ENCODE data around the gene INPP4B.

INPP4B gene

DNA sequence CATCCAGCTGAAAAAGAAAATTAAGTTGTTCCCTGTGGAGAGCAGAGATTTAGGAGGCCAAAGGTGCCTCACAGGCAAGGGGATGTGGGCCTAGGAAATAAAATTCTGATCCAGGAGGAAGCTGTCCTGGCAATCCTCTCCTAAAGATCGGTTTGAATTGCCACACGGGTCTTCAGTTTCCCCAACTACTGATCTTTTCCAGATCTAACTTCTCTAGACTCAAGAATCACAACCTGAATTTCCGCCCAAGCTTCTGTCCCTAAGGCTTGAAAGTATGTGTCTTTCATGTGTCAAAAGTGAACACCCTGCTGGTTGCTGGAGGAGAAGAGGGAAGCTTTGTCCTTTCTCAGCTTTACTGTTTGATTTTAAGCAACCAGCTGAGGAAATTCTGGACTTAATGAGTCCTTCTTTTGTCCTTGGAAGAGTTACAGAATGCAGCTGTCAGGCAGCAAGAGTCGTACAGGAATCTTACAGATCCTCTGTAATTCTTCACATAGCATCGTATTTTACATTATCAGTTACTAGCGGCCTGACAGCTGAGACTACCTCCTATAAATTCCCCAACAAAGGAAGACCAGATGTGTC lies 93.8 kb downstream of the INPP4B start:
- no peak for DNase-seq (ENCODE audit: low read depth)
- no peak overlapping the region for H3K4me3 ChIP-seq (ENCODE audit: low read depth, low read length)

GRCh38 chr4:142743121-142743825 lies 102.8 kb downstream of the INPP4B start:
- no peak overlapping the region for H3K4me3 ChIP-seq (ENCODE audit: low read depth, low read length)
- no peak for DNase-seq (ENCODE audit: low read depth)

GRCh38 chr4:142741995-142742394 lies 104.1 kb downstream of the INPP4B start:
- no peak overlapping the region for H3K4me3 ChIP-seq (ENCODE audit: low read depth, low read length)
- DNase-seq (ENCODE audit: low read depth): no peak

DNA sequence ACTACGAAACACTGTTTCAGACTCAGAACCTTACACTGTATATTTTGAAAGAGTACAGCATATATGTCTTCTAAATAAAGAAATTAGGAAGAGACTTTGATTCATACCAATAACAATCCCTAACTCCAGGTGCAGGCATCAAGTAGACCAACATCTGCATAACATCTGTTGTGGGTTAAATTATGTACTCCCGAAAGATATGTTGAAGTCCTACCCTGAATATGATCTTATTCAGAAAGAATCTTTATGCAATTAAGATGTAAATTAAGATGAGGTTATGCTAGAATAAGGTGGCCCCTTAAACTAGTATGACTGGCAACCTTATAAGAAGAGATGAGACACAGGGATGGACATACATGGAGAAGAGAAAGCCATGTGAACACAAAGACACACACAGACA lies 117.9 kb downstream of the INPP4B start:
- DNase-seq (ENCODE audit: low read depth): no peak
- H3K4me3 ChIP-seq (ENCODE audit: low read depth, low read length): no peak overlapping the region

- no peak for DNase-seq (ENCODE audit: low read depth)
- no peak overlapping the region for H3K4me3 ChIP-seq (ENCODE audit: low read depth, low read length)
These were observed 119.0 kb downstream of the INPP4B start for GRCh38 chr4:142727149-142727548.

DNA sequence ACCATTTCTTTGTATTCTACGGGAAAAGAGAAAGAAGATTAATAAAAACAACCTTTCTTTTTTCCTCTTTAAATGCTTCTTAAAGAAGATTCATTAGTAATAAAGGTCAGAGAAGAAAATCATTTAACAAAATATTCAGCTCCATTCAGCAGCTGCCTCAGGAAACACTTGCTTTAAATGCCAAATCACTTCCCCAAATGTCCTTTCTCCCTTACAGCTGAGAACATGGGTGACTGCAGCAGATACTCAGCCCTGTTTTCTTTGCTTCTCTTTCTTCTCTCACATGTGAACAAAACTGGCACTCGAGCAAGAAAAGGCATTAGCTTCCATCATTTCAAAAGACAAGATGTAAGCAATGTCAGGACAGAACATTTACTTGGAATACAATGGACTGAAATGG lies 120.2 kb downstream of the INPP4B start:
- no peak overlapping the region for H3K4me3 ChIP-seq (ENCODE audit: low read depth, low read length)
- no peak for DNase-seq (ENCODE audit: low read depth)

- no peak for DNase-seq (ENCODE audit: low read depth)
- no peak overlapping the region for H3K4me3 ChIP-seq (ENCODE audit: low read depth, low read length)
These were observed 124.9 kb downstream of the INPP4B start for GRCh38 chr4:142721187-142721586.

- H3K4me3 ChIP-seq (ENCODE audit: low read depth, low read length): no peak overlapping the region
- DNase-seq (ENCODE audit: low read depth): no peak
These were observed 126.1 kb downstream of the INPP4B start for GRCh38 chr4:142719854-142720541.

DNA sequence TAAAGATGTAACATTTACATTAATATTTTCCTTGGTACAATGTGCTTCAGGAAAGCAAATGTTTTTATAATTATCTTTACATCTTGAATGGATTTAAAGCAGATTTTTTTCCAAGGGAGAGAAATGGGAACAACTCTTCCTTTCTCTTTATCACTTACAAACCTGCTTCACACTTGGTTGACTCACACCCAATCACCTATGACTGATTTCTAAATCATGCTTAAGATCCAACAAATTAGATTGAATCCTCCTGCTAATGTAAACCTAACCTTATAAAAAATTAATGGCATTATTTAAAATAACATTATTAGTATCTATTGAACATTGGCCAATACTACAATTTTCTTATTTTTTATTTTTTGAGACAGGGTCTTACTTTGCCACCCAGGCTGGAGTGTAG lies 127.1 kb downstream of the INPP4B start:
- no peak for DNase-seq (ENCODE audit: low read depth)
- H3K4me3 ChIP-seq (ENCODE audit: low read depth, low read length): no peak overlapping the region

- DNase-seq (ENCODE audit: low read depth): no peak
- H3K4me3 ChIP-seq (ENCODE audit: low read depth, low read length): no peak overlapping the region
These were observed 130.4 kb downstream of the INPP4B start for GRCh38 chr4:142715727-142716126.

- no peak for DNase-seq (ENCODE audit: low read depth)
- no peak overlapping the region for H3K4me3 ChIP-seq (ENCODE audit: low read depth, low read length)
These were observed 132.6 kb downstream of the INPP4B start for GRCh38 chr4:142713282-142714030.

DNA sequence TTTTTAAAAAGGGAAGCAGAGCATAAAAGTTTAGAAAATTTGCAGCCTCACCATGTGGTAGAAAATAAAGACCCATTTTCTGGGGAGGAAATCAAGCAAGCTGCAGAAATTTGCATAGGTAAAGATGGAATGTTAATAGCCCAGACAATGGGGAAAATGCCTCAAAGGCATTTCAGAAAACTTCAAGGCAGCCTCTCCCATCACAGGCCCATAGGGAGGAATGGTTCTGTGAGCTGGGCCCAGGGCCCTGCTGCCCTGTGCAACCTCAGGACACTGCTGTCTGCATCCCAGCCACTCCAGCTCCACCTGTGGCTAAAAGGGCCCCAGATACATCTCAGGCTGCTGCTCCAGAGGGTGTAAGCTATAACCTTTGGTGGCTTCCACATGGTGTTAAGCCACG lies 137.9 kb downstream of the INPP4B start:
- no peak overlapping the region for H3K4me3 ChIP-seq (ENCODE audit: low read depth, low read length)
- no peak for DNase-seq (ENCODE audit: low read depth)

DNA sequence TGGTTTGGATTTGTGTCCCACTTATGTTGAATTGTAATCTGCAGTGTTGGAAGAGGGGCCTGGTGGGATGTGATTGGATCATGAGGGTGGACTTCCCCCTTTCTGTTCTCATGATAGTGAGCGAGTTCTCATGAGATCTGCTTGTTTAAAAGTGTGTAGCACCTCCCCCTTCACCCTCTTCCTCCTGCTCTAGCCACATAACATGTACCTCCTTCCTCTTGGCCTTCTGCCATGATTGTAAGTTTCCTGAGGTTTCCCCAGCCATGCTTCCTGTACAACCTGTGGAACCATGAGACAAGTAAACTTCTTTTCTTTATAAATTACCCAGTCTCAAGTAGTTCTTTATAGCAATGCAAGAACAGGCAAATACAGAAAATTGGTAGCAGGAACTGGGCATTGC lies 138.7 kb downstream of the INPP4B start:
- DNase-seq (ENCODE audit: low read depth): no peak
- H3K4me3 ChIP-seq (ENCODE audit: low read depth, low read length): no peak overlapping the region

DNA sequence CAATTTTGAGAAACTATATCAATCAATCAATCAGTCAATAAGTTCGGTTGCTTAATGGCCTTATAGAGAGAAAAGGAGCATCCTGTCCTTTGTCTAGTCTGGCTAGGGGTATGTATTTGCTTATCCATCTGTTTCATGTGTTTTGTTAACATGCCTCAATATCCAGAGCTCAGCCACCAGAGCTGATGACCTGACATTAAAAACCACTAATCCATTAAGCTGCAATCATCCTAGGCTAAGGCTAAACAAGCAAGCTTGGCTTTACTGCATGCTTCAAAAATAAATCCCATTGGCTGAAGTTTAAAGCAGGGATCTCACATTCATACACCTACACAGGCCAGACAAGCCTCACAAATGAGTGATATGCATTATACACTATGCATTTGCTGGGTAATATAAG lies 139.7 kb downstream of the INPP4B start:
- H3K4me3 ChIP-seq (ENCODE audit: low read depth, low read length): no peak overlapping the region
- DNase-seq (ENCODE audit: low read depth): no peak

GRCh38 chr4:142705820-142706219 lies 140.3 kb downstream of the INPP4B start:
- no peak overlapping the region for H3K4me3 ChIP-seq (ENCODE audit: low read depth, low read length)
- no peak for DNase-seq (ENCODE audit: low read depth)

GRCh38 chr4:142703694-142704309 lies 142.3 kb downstream of the INPP4B start:
- DNase-seq (ENCODE audit: low read depth): no peak
- no peak overlapping the region for H3K4me3 ChIP-seq (ENCODE audit: low read depth, low read length)

DNA sequence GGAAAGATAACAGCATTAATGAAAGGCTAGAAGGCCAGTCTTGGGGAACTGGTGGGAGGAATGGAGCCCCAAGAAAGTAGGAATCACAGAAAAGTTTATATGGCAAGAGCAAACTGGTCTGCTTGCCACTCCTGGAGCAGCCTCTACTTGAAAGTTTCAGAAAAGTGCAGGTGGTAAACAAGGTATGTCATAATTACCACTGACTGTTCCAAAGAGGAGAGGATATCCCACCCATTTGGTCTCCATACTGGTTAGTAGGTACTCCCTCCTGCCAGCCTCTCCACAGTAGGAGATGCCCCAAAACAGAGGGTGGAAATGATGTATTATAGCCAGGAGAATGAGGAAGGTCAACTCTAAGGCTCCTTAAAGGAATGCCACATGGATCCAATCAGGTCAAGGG lies 145.1 kb downstream of the INPP4B start:
- DNase-seq (ENCODE audit: low read depth): no peak

GRCh38 chr4:142700531-142700930 lies 145.6 kb downstream of the INPP4B start:
- DNase-seq (ENCODE audit: low read depth): no peak
- H3K4me3 ChIP-seq (ENCODE audit: low read depth, low read length): no peak overlapping the region

More for the DNA sequence above, 145.1 kb downstream of the INPP4B start:
- H3K4me3 ChIP-seq (ENCODE audit: low read depth, low read length): no peak overlapping the region

- no peak for DNase-seq (ENCODE audit: low read depth)
- H3K4me3 ChIP-seq (ENCODE audit: low read depth, low read length): no peak overlapping the region
These were observed 147.5 kb downstream of the INPP4B start for GRCh38 chr4:142698552-142698951.

GRCh38 chr4:142697928-142698327 lies 148.2 kb downstream of the INPP4B start:
- no peak for DNase-seq (ENCODE audit: low read depth)
- no peak overlapping the region for H3K4me3 ChIP-seq (ENCODE audit: low read depth, low read length)
